Hepatocyte (in vitro differentiated cells): ENCODE data around the gene MYO5A. TPM values are rescaled to one million over a fixed set of nuclear protein-coding genes. Genes with fewer than 3 reads are reported as not detected.

Experiments used
- DNase-seq: peaks from one replicate; pipeline ENCODE4 v3.0.0-alpha.2; 2016; ENCODE audit warnings: low spot score
- H2AFZ ChIP-seq: fragments of 200-600 bp; sonication (generic); 2 replicates; pipeline ENCODE4 v1.6.0; 2016; ENCODE audit warnings: antibody characterized with exemption, mild to moderate bottlenecking
- H3K27ac ChIP-seq: fragments of 200-600 bp; sonication (generic); 2 replicates; pipeline ENCODE4 v1.5.1; 2016; ENCODE audit warnings: mild to moderate bottlenecking
- H3K27me3 ChIP-seq: fragments of 200-600 bp; sonication (generic); 2 replicates; pipeline ENCODE4 v1.6.1; 2016
- H3K36me3 ChIP-seq: fragments of 200-600 bp; sonication (generic); replicated peaks from 2 replicates; pipeline ENCODE4 v1.5.1; 2016; ENCODE audit warnings: low read depth; ENCODE audit not compliant: insufficient read depth
- H3K4me1 ChIP-seq: fragments of 200-600 bp; sonication (generic); 2 replicates; pipeline ENCODE4 v1.5.1; 2016; ENCODE audit warnings: mild to moderate bottlenecking, moderate library complexity; ENCODE audit not compliant: insufficient read depth
- H3K4me2 ChIP-seq: fragments of 200-600 bp; sonication (generic); 2 replicates; pipeline ENCODE4 v1.6.0; 2016
- H3K4me3 ChIP-seq: fragments of 200-600 bp; sonication (generic); 2 replicates; pipeline ENCODE4 v1.5.1; 2016; ENCODE audit warnings: mild to moderate bottlenecking
- H3K79me2 ChIP-seq: fragments of 200-600 bp; sonication (generic); 2 replicates; pipeline ENCODE4 v1.6.0; 2017; ENCODE audit warnings: mild to moderate bottlenecking
- H3K9me2 ChIP-seq: fragments of 200-600 bp; sonication (generic); replicated peaks from 2 replicates; pipeline ENCODE4 v1.6.0; 2017; ENCODE audit warnings: mild to moderate bottlenecking; ENCODE audit not compliant: insufficient read depth
- H3K9me3 ChIP-seq: fragments of 200-600 bp; sonication (generic); 2 replicates; pipeline ENCODE4 v1.5.1; 2016; ENCODE audit warnings: low read depth, mild to moderate bottlenecking
- H4K20me1 ChIP-seq: fragments of 200-600 bp; sonication (generic); 2 replicates; pipeline ENCODE4 v1.6.0; 2016; ENCODE audit warnings: mild to moderate bottlenecking; ENCODE audit not compliant: insufficient read depth, poor library complexity, severe bottlenecking
- CTCF ChIP-seq: fragments of 200-600 bp; sonication (generic); IDR thresholded peaks from 2 replicates; pipeline ENCODE4 v1.5.1; 2016; ENCODE audit warnings: antibody characterized with exemption, mild to moderate bottlenecking; ENCODE audit not compliant: poor library complexity
- EZH2 ChIP-seq: fragments of 200-600 bp; sonication (generic); IDR thresholded peaks from 2 replicates; pipeline ENCODE4 v1.6.1; 2016; ENCODE audit warnings: antibody characterized with exemption, mild to moderate bottlenecking, borderline replicate concordance
- EZH2phosphoT487 ChIP-seq: fragments of 200-600 bp; sonication (generic); IDR thresholded peaks from one replicate; pipeline ENCODE4 v1.6.1; 2018; ENCODE audit warnings: antibody characterized with exemption, mild to moderate bottlenecking, low read depth, moderate library complexity; ENCODE audit not compliant: unreplicated experiment, severe bottlenecking
- WGBS: methylation state at CpG from one replicate; pipeline ENCODE4 v1.1.6; 2016; ENCODE audit warnings: low lambda C conversion rate; ENCODE audit errors: missing lambda C conversion rate; 5-methylcytosine and 5-hydroxymethylcytosine counted together
- polyA plus RNA-seq: library from polyadenylated mRNA; unstranded; fragments of >200 nt; fragmentation: Nextera tagmentation; extraction: Ambion mirVana; gene quantifications from 2 replicates; pipeline ENCODE4 v1.2.1, GENCODE V29; 2016
- total RNA-seq: library from RNA; depleted of rRNA; stranded (reverse); fragments of >200 nt; gene quantifications from 2 replicates; pipeline ENCODE4 v1.2.3, GENCODE V29; 2014

The MYO5A gene
- total and polyA plus RNA-seq, 2 experiments from 2014 or later, result 3.7 to 14.8 TPM

DNA sequence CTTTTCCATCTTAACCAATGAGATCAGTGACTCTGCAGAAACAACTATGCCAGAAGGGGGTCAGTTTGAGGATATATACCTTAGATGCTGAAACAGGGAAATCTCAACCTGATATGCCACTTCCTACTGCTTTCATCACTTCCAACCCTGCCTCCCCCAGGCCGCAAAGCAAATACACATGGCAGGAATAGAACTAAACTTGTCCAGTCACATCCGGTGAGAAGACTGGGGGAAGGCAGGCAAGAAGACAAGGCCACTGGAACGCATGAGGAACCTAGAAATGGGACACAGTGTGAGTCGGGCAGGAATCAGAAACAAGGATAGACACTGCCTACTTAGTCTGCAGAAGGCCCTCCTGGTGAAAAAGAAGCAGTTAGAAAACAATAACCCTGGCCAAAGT is 90.6 kb downstream of the MYO5A start:
- no peaks in the 10 kb centered on the region for H3K27me3 ChIP-seq
- no peak for TF ChIP-seq EZH2
- TF ChIP-seq CTCF, result no peak
- no peak for TF ChIP-seq EZH2phosphoT487
- 83% methylated on average over 4 of the region's 4 CpGs for WGBS
- no peak for DNase-seq
- no peak overlapping the region for H3K4me3 ChIP-seq
- no peaks in the 10 kb centered on the region for H3K4me1 ChIP-seq
- no peaks in the 10 kb centered on the region for H3K9me2 ChIP-seq
- H4K20me1 ChIP-seq, result no peaks in the 10 kb centered on the region
- no peak overlapping the region for H2AFZ ChIP-seq
- H3K36me3 ChIP-seq, result no peaks in the 10 kb centered on the region
- H3K79me2 ChIP-seq, result no peaks in the 10 kb centered on the region
- H3K9me3 ChIP-seq, result no peaks in the 10 kb centered on the region
- no peak overlapping the region for H3K4me2 ChIP-seq
- H3K27ac ChIP-seq, result no peak overlapping the region

- TF ChIP-seq CTCF, result no peak
- TF ChIP-seq EZH2, result no peak
- no peak for TF ChIP-seq EZH2phosphoT487
- no peaks in the 10 kb centered on the region for H3K27me3 ChIP-seq
- H3K4me3 ChIP-seq, result no peak overlapping the region
- no peak for DNase-seq
- no peaks in the 10 kb centered on the region for H4K20me1 ChIP-seq
- H3K9me3 ChIP-seq, result no peaks in the 10 kb centered on the region
- H3K4me2 ChIP-seq, result no peak overlapping the region
- no peaks in the 10 kb centered on the region for H3K9me2 ChIP-seq
- H2AFZ ChIP-seq, result no peak overlapping the region
- no peaks in the 10 kb centered on the region for H3K36me3 ChIP-seq
- no peaks in the 10 kb centered on the region for H3K4me1 ChIP-seq
- no peak overlapping the region for H3K27ac ChIP-seq
- no peaks in the 10 kb centered on the region for H3K79me2 ChIP-seq
Measured at GRCh38 chr15:52437646-52438045, 91.0 kb downstream of the MYO5A start.

DNA sequence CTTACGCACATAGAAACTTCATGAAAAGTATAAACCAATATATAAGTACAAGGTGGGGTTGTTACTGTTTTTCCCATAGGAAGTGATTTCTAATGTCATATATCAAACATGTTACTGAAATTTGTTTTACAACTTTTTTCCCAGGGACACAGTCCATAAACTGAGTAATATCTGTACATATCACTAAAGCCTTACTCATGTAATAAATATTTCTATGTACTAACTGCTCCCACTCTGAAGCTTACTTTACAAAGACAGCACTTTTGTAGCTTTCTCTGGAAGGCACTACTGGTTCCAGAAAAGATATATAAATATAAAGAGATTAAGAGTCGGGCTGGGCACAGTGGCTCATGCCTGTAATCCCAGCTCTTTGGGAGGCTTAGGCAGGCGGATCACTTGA is 91.7 kb downstream of the MYO5A start:
- DNase-seq, result no peak
- Histone ChIP-seq H3K36me3 (no peaks in the 10 kb centered on the region), H3K4me3 (no peak overlapping the region), H3K27ac (no peak overlapping the region), H3K4me1 (no peaks in the 10 kb centered on the region), H3K79me2 (no peaks in the 10 kb centered on the region), H4K20me1 (no peaks in the 10 kb centered on the region), H3K4me2 (no peak overlapping the region), H3K9me3 (no peaks in the 10 kb centered on the region), H3K9me2 (no peaks in the 10 kb centered on the region), H2AFZ (no peak overlapping the region), H3K27me3 (no peaks in the 10 kb centered on the region)
- TF ChIP-seq EZH2, result no peak
- TF ChIP-seq CTCF, result no peak
- TF ChIP-seq EZH2phosphoT487, result no peak
- WGBS, result 70% methylated on average over 3 of the region's 3 CpGs

DNA sequence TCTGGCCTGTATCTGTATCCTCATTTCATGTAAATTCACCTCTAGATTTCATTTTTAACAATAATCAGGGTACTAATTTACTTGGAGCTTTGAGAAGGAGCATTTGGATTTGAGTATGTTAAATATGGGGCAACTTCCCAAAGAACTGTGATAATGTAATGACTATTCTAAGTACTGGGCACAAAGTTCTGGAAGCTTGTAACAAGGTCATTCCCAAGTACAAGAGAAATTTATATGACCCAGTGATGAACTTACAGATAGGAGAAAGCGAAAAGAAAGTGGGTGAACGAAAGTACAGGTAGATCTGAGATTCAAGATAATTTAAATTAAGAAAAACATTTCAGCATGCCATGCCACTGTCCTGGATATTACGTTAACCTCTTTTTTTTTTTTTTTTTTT is 93.8 kb downstream of the MYO5A start:
- no peak overlapping the region for H2AFZ ChIP-seq
- TF ChIP-seq EZH2phosphoT487 (no peak), CTCF (no peak), EZH2 (no peak)
- 97% methylated on average over 3 of the region's 3 CpGs for WGBS

More for the DNA sequence above, 93.8 kb downstream of the MYO5A start:
- no peaks in the 10 kb centered on the region for H3K27me3 ChIP-seq
- no peak overlapping the region for H3K4me3 ChIP-seq
- H3K4me2 ChIP-seq, result no peak overlapping the region
- DNase-seq, result no peak
- H3K36me3 ChIP-seq, result no peaks in the 10 kb centered on the region
- no peak overlapping the region for H3K27ac ChIP-seq
- H3K79me2 ChIP-seq, result no peaks in the 10 kb centered on the region
- no peaks in the 10 kb centered on the region for H3K9me2 ChIP-seq
- H3K4me1 ChIP-seq, result no peaks in the 10 kb centered on the region
- H4K20me1 ChIP-seq, result no peaks in the 10 kb centered on the region
- H3K9me3 ChIP-seq, result no peaks in the 10 kb centered on the region
